IgD-negative memory B cell (primary cell): ENCODE data around the gene TSPAN12. TPM values are rescaled to one million over a fixed set of nuclear protein-coding genes. Genes with fewer than 3 reads are reported as not detected.

ENCODE experiments used
- H3K27ac Mint-ChIP-seq, 3 donors: one replicate each; pipeline ENCODE4 v1.8.0; 2020 to 2022; ENCODE audit warnings: mild to moderate bottlenecking in 3 of 3, mixed read lengths in 3 of 3, moderate library complexity in 1 of 3
- H3K27me3 Mint-ChIP-seq: one replicate; pipeline ENCODE4 v1.8.0; 2021; ENCODE audit warnings: mixed read lengths
- H3K36me3 Mint-ChIP-seq: one replicate; pipeline ENCODE4 v1.8.0; 2020; ENCODE audit warnings: mild to moderate bottlenecking, mixed read lengths
- H3K4me1 Mint-ChIP-seq, 3 donors: one replicate each; pipeline ENCODE4 v1.8.0; 2020 to 2022; ENCODE audit warnings: mixed read lengths in 3 of 3, mild to moderate bottlenecking in 1 of 3
- H3K4me3 Mint-ChIP-seq, 4 donors: one replicate each; pipeline ENCODE4 v1.8.0; 2020 to 2022; ENCODE audit warnings: mild to moderate bottlenecking in 4 of 4, mixed read lengths in 4 of 4, moderate library complexity in 3 of 4
- H3K9me3 Mint-ChIP-seq, 3 donors: one replicate each; pipeline ENCODE4 v1.8.0; 2020 to 2021; ENCODE audit warnings: mixed read lengths in 3 of 3, mild to moderate bottlenecking in 1 of 3
- polyA plus RNA-seq: library from polyadenylated mRNA; unstranded; fragments of 300-500 nt; fragmentation: Illumina TruSeq; gene quantifications from one replicate; pipeline ENCODE4 v1.2.3, GENCODE V29; 2021

TSPAN12 gene
- polyA plus RNA-seq, 1 donor from 2014 or later: not detected

GRCh38 chr7:120775755-120776154 is 82.2 kb downstream of the TSPAN12 start:
- H3K27ac Mint-ChIP-seq: no peak overlapping the region
- no peaks in the 10 kb centered on the region for H3K4me1 Mint-ChIP-seq
- no peaks in the 10 kb centered on the region for H3K9me3 Mint-ChIP-seq
- no peak overlapping the region for H3K4me3 Mint-ChIP-seq
- no peaks in the 10 kb centered on the region for H3K27me3 Mint-ChIP-seq
- no peaks in the 10 kb centered on the region for H3K36me3 Mint-ChIP-seq

GRCh38 chr7:120774481-120774880 is 83.5 kb downstream of the TSPAN12 start:
- Mint-ChIP-seq H3K36me3 (no peaks in the 10 kb centered on the region), H3K4me1 (no peaks in the 10 kb centered on the region), H3K9me3 (no peaks in the 10 kb centered on the region), H3K27me3 (no peaks in the 10 kb centered on the region), H3K4me3 (no peak overlapping the region), H3K27ac (no peak overlapping the region)

- Mint-ChIP-seq H3K36me3 (no peaks in the 10 kb centered on the region), H3K27me3 (no peaks in the 10 kb centered on the region), H3K4me3 (no peak overlapping the region), H3K27ac (no peak overlapping the region), H3K4me1 (no peaks in the 10 kb centered on the region), H3K9me3 (peaks cover 0 to 2% (median 0%) of the 10 kb centered on the region in 3 donors)
These were observed 87.7 kb downstream of the TSPAN12 start for GRCh38 chr7:120770206-120770605.

GRCh38 chr7:120760851-120761250 is 97.1 kb downstream of the TSPAN12 start:
- H3K4me3 Mint-ChIP-seq: no peak overlapping the region
- peaks cover 1% of the 10 kb centered on the region for H3K27me3 Mint-ChIP-seq
- no peak overlapping the region for H3K27ac Mint-ChIP-seq
- no peaks in the 10 kb centered on the region for H3K9me3 Mint-ChIP-seq
- H3K36me3 Mint-ChIP-seq: no peaks in the 10 kb centered on the region
- H3K4me1 Mint-ChIP-seq: no peaks in the 10 kb centered on the region

GRCh38 chr7:120760050-120760449 is 97.9 kb downstream of the TSPAN12 start:
- Mint-ChIP-seq H3K27me3 (peaks cover 1% of the 10 kb centered on the region), H3K27ac (no peak overlapping the region), H3K4me3 (no peak overlapping the region), H3K36me3 (no peaks in the 10 kb centered on the region), H3K4me1 (no peaks in the 10 kb centered on the region), H3K9me3 (no peaks in the 10 kb centered on the region)

GRCh38 chr7:120743128-120743527 is 114.8 kb downstream of the TSPAN12 start:
- Mint-ChIP-seq H3K9me3 (peaks cover 0 to 4% (median 0%) of the 10 kb centered on the region in 3 donors), H3K27ac (no peak overlapping the region), H3K27me3 (peaks cover 2% of the 10 kb centered on the region), H3K4me3 (no peak overlapping the region), H3K4me1 (no peaks in the 10 kb centered on the region), H3K36me3 (no peaks in the 10 kb centered on the region)

- Mint-ChIP-seq H3K36me3 (no peaks in the 10 kb centered on the region), H3K27ac (no peak overlapping the region), H3K27me3 (peaks cover 4% of the 10 kb centered on the region), H3K4me1 (no peaks in the 10 kb centered on the region), H3K4me3 (no peak overlapping the region), H3K9me3 (peaks cover 0 to 4% (median 0%) of the 10 kb centered on the region in 3 donors)
These were observed 115.6 kb downstream of the TSPAN12 start for GRCh38 chr7:120742372-120742771.

GRCh38 chr7:120741371-120742042 is 116.4 kb downstream of the TSPAN12 start:
- Mint-ChIP-seq H3K4me3 (no peak overlapping the region), H3K27me3 (peaks cover 7% of the 10 kb centered on the region), H3K36me3 (no peaks in the 10 kb centered on the region), H3K4me1 (no peaks in the 10 kb centered on the region), H3K27ac (no peak overlapping the region), H3K9me3 (peaks cover 0 to 4% (median 0%) of the 10 kb centered on the region in 3 donors)

- Mint-ChIP-seq H3K4me3 (no peak overlapping the region), H3K27ac (no peak overlapping the region), H3K9me3 (no peaks in the 10 kb centered on the region), H3K27me3 (peaks cover 4% of the 10 kb centered on the region), H3K4me1 (no peaks in the 10 kb centered on the region), H3K36me3 (no peaks in the 10 kb centered on the region)
These were observed 117.6 kb downstream of the TSPAN12 start for GRCh38 chr7:120740348-120740747.

GRCh38 chr7:120738816-120739215 is 119.1 kb downstream of the TSPAN12 start:
- no peak overlapping the region for H3K4me3 Mint-ChIP-seq
- H3K27ac Mint-ChIP-seq: no peak overlapping the region
- H3K27me3 Mint-ChIP-seq: peaks cover 4% of the 10 kb centered on the region
- no peaks in the 10 kb centered on the region for H3K4me1 Mint-ChIP-seq
- no peaks in the 10 kb centered on the region for H3K36me3 Mint-ChIP-seq
- no peaks in the 10 kb centered on the region for H3K9me3 Mint-ChIP-seq

Other genes starting within 250 kb of the TSPAN12 start
- gene ING3, start 92.6 kb upstream of the TSPAN12 start, polyA plus RNA-seq: 29.4 TPM
- gene CPED1, start 130.6 kb upstream of the TSPAN12 start, polyA plus RNA-seq: 3.8 TPM